ENCODE results near the gene WWP2.
A peak's percentile ranks its signal among the peaks of the same experiment; 100 is the strongest.

The WWP2 gene

DNA sequence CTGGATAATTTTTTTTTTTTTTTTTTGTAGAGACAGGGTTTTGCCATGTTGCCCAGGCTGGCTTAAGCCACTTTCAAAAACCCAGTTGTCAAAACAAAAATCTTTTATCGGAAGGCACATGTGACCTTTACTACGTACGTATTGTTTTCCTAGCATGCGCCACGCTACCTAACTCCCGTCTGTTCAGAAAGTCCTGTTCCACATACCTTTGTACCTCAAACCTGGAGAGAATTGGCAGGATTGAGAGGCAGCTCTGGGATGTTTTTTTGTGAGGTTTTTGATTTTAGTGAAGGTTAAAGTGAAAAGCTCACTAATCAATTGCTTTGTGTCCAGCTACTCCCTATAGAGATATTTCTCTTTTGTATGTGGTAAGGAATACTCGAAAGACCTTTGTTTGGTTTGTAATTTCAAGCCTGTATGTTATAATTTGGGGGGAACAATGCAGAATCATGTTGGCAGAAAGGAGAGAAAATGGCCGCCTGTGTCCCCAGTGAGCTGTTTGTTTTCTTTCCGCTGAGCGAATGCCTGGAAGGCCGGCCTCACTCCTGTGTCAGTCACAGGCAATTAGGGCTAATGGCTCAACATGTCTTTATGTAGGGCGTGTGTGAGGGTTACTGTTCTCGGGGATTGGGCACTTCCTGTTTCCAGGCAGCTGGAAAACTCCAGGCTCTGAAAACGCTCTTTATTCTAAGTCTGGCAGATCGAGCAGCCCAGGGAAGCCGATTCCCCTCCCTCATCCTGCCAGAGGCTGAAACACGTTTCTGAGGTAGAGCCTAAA is 128.2 kb downstream of the WWP2 start:
- no peak for DNase-seq (ENCODE audit: low spot score)

DNA sequence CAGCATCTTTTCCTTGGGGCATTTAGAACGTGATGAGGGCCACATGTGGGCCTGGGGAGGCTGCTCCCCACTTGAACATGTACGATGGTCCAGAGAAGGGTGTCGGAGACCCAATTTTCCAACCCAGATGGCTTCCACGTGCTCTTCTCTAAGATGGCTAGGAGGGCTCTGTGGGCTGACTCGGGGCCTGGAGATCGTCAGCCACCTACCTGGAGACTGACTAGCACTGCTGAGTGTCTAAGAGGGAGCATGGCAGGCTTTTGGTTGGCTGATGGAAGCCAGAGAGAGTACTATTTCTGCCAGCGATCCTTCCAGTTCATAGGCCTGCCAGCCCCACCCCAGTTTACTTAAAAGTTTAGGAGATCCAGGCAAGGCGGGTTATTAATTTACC is 128.8 kb downstream of the WWP2 start:
- DNase-seq (ENCODE audit: low spot score) = no peak

DNA sequence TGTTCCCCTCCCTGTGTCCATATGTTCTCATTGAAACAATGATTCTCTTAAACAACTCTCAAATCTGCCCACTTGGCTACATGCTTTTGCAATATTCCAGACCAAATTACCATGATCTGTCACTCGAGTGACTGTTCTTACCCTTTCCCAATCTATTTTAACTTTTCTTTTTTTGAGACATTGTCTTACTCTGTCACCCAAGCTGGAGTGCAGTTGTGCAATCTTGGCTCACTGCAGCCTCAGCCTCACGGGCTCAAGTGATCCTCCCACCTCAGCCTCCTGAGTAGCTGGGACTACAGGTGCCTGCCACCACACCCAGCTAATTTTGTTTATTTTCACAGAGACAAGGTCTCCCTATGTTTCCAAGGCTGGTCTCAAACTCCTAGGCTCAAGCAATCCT is 130.2 kb downstream of the WWP2 start:
- DNase-seq (ENCODE audit: low spot score) = no peak

DNA sequence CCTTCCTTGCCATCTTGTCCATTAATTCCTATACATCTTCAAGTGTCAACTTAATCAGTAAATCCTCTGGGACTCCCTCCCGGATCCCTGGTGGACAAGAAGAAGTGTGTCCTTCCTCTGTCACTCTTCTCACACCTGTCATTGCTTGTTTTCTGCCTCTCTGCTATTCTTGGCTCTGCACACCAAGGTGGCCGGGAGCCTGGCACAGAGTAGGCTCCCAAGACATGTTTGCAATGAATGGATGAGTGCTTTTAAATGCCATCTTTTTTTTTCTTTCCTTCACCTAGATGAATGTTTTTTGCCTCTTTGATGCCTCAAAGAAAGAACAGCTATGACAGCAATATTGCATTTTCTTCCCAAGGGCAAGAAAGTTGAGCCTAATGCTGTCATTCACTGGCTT is 131.0 kb downstream of the WWP2 start:
- no peak for DNase-seq (ENCODE audit: low spot score)

DNA sequence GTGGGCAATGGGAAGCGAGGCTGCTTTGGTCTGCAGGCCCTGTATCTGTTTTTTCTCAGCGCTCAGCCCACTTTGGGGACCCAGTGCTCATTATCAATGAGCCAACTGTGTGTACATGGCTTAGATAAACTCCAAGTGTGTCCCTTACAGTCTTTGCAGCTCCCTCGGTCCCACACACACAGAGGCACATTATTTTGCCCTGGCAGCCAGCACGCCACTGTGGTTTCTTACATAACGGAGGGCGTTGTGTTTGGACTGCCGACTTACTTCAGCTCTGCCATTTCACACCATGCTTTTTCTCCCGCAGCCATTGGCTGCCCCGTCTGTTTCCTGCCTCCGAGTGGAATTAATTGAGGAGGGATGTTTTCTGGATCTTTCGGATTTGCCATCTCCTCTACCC is 132.5 kb downstream of the WWP2 start:
- no peak for DNase-seq (ENCODE audit: low spot score)

DNA sequence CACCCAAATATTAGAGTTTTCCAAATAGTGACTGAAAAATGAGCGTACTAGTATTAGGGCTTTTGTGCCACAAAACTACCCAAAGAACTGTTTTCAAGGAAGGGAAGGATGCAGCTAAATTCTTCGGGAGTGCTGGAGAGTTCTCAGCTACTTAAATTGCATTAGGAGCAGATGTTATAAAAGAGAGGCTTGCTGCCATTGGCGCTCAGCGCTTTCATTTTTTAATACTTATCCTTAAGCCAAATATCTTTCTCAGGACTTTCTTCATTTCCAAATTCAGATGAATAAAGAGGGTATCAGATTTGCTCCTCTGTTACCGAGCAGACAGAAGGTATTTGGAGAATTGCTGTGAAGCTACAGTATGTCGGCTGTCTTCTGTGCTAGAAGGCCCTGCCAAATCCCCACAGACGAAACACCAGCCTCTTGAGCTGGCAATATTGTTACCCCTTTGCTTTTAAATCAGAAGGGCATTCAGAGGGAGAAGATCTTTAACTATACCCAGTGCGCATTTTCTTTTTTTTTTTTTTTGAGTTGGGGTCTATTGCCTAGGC is 141.8 kb downstream of the WWP2 start:
- no peak for DNase-seq (ENCODE audit: low spot score)

DNA sequence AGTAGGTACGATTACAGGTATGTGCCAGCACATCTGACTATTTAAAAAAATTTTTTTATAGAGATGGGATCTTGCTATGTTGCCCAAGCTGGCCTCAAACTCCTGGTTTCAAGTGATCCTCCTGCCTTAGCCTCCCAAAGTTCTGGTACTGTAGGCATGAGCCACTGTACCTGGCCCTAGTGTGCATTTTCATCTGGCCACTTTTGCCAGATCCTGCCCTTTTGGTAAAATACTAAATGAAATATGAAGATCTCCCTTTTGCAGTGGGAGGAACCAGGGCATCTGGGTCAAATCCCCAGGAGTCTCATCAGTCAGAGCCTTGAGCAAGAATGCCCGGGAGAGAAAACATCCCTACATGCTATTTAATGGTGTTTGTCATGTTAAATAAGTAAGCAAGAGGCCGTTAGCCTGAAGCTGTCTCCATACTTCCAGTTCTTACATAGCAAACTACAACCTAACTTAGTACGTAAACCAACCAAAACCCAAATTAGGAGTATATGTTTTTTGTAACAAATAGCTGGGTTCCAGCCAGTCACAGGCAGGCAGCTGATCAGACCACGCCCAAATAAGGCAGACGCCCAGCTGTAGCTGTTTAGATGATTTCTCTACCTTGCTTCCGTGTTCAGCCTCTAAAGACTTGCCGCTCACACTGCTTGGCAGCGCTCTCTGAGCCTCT is 142.5 kb downstream of the WWP2 start:
- peak; percentile 33 for DNase-seq (ENCODE audit: low spot score)

DNA sequence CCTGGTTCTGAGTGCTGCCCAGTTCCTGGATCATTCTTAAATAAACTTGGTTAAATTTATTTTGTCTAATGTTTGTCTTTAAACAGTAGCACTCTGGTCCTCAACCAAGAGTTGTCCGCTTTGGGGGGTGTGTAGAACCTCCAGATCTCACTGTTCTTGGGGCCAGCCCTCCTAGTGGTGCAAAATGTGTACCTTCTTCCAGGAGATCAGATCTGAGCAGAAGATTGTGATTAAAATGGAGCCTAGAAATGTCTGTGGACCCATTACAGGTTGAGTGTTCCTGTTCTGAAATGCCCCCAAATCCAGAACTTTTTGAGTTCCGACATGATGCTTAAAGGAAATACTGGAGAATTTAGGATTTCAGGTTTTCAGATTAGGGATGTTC is 143.0 kb downstream of the WWP2 start:
- DNase-seq (ENCODE audit: low spot score) = no peak

DNA sequence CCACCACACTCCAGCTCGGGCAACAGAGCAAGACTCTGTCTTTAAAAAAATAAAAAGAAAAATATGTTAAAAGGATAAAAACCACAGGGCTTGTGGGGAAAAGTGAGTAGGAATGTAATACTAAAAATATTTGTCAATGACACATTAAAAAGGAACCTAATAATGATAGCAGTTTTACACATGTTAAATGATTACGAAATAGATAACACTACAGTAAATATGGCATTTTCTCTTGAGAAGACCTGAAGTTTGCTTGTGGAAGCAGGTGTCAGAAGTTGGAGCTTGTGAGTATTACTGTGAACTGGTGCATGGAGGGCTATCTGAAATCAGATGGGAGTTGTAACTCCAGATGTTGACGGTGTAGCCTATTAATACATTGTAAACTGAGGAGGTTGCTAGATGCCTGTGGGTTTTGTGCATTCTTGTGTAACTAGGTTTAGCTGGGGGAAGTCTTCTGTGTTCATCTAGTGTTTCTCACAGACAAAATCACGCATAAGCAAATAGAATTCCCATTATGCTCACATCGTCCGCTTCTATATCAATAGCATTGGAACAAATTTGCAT is 144.8 kb downstream of the WWP2 start:
- DNase-seq (ENCODE audit: low spot score) = no peak

DNA sequence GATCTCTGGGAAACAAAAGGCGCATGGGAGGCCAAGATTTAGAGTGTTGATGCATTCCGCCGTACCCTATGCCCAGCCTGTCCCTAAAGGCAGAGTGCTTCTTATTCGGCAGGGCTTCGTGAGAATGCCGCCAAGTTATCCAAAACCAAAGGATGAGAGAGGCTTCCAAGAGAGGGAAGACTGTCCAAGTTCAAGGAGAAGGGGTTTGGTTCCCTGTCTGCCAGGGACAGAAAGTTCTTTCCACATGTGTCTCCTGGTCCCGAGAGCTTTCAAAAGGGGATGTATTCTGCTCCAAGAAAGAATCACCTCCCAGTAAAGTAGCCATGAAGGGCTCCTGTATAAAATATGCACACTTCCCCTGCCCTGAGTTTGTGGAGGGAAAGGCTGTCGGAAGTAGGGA is 146.9 kb downstream of the WWP2 start:
- no peak for DNase-seq (ENCODE audit: low spot score)

DNA sequence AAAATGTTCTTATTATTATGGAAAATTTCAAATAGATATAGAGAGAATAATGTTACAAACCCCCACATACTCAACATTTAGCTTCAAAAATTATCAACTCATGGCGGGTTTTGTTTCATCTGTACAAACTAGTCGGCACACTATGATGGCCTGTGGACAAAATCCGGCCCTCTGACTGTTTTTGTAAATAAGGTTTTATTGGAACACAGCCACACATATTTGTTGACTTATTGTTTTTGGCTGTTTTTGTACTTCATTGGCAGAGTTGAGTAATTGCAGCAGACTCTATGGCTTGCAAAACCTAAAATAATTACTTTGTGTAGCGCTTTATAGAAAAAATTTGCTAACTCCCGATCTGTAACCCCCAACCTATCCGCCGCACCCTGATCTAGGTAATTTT is 147.6 kb downstream of the WWP2 start:
- no peak for DNase-seq (ENCODE audit: low spot score)

DNA sequence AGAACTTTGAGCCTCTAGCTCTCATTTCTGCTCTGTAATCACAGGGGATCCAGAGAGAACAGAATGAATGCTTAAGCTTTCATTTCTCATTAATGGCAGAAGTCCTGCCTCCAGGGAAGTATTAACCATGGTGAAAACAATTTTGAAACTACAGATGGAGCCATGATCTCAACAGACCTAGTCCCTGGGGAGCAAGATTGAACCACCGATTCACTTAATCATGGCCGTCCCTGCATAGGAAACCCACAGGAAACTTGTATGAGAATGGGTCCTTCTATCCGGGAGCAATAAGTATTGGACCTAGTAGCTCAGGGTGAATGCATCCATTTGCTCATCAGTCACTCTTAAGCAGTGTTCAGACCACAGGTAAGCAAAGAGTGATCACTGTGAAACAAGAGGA is 148.8 kb downstream of the WWP2 start:
- no peak for DNase-seq (ENCODE audit: low spot score)

DNA sequence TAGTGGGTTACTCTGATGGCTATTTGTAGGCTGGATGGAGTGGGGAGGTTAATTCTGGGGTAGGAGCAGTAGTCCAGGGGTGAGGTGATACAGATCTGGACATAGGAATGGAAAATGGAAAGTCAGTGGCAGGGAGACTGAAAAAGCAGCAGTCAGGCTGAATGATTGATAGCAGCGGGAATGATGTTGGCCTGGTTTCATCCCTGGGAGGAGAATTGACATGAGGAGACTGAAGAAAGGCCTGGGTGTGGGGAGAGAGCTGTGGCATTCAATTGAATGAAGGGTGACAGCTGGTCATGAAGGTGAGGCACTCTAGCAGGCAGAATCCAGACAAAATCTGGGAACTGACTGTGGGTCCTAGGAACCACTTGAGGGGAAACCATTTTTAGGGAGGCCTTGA is 154.3 kb downstream of the WWP2 start:
- DNase-seq (ENCODE audit: low spot score) = no peak

DNA sequence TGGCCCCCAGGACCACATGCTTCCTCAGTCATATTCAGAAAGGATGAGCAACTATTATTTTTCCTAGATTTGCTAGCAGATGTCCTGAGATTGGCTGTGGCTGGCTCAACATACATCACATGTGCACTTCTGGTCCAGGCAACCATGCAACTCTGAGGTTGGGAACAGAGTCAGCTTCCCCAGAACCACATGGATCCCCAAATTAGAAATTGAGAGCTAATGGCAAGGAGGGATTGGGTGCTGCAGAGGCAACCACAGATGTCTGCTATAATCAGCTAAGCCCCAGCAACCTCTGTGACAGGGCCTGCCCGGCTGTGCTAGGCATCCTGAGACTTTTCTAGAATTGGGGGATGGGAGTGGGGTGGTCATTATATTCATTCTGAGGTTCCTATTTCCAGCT is 155.2 kb downstream of the WWP2 start:
- DNase-seq (ENCODE audit: low spot score) = no peak

DNA sequence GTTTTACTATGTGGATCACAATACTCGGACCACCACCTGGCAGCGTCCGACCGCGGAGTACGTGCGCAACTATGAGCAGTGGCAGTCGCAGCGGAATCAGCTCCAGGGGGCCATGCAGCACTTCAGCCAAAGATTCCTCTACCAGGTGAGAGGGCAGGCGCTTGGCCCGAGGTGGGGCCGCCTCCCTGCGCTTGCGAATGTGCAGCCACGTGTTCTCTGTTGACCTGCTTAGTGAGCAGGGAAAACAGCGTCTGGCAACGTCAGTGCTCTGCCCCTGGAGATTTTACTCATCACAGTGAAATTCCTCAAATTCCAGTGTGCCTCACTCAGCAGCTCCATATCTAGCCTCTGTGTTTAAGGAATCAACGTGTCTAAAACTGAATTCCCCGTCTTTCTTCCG is 155.6 kb downstream of the WWP2 start:
- DNase-seq (ENCODE audit: low spot score) = no peak

DNA sequence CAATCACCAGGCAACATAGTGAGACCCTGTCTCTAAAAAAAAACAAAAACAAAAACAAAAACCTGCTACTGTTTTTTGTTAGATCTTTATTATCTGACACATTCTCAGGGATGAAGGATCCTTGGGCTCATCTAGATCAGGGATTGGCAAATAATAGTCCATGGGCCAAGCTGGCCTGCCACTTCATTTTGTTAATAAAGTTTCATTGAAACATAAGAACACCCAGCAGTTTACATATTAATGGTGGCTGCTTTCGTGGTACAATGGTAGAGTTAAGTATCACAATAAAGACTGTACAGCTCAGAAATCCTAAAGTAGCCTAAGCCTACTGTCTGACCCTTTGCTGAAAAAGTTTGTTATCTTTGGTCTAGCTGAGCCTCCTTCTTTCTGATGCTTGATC is 156.1 kb downstream of the WWP2 start:
- DNase-seq (ENCODE audit: low spot score) = no peak

DNA sequence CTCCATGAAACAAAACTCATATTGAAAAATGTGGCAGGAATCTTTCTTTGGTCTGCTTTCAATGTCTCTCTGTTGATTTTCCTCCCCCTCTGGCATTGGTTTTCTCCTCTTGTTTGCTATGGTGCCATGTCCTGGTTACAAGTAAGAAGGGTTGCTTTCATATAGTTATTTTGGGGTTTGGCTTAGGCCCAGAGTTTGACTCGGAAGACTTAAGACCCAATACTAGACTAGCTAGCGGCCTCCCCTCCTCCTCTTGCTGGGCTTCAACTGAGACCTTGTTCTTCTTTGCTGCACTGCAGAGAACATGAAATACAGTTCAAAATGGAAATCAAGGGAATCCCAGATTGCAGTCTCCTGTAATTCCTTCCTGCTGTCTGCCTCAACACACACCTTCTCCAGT is 159.0 kb downstream of the WWP2 start:
- DNase-seq (ENCODE audit: low spot score) = no peak

DNA sequence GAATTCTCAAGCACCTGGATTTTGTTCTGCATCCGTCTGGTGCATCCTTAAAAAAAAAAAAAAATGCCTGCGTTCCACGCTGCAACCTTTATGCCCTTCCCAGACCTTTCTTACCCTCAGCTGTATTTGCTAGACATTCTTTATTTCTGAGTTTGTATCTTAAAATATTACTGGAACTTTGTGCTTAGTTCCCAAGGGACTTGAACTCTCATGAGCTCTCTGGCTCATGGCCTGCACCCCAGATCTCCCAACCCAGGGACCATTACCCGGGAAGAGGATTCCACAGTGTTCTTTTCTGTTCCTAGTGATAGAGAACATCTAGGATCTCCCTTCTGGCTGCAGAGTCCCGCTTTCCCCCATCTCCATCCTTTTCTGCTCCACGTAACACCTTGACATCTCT is 160.1 kb downstream of the WWP2 start:
- no peak for DNase-seq (ENCODE audit: low spot score)

DNA sequence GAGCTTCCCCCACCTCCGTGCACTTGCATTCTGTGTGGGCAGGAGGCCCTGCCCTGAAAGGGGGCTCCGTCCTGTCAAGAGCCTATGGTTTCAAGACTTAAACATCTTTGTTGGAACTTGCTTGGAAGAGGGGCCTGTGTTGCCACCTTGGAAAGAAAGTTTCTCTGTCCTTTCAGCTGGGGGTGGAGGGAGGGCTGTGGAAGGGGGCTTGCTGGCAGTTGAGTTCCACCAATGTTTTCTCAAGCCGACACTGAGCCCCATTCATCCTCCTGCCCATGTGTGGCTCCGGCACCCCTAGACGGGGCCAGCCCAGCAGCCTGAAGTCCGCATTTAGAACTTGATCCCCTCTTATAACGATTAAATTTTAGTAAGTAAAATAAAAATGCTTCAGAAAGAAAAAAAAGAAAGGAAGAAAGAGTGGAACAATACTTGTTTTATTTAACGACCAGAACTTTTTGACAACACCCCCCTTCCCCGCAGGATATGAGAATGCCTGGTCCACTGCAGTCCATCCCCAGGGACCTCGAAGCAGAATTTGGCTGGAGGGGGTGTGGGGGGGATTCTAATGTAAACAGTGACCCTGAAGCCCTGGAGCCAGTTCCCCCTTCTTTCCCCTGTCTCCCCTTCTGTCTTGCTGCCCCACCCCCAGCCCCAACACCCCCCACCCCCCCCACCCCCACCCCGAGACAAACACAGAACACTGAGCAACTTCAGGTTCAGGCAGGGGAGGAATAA is 162.1 kb downstream of the WWP2 start:
- no peak for DNase-seq (ENCODE audit: low spot score)

DNA sequence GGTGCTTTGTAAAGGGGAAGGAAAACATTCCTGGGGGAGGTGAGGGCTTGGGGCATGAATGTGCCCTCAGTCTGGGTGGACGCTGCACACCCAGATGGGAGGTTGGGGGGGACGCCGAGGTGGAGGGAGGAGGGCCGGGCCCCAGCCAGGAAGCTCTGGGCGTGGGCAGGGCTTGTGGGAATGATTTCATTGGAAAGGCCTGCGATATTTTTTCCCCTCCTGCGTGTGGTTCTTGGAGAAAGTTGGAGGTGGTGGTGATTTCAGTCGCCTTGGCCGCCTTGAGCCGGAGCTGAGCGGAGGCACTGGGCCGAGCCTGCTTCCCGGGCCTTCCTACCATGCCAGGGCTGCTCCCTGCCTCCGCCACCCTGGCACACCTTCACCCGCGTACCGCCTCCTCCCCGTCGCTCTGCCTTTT is 162.7 kb downstream of the WWP2 start:
- DNase-seq (ENCODE audit: low spot score) = no peak

DNA sequence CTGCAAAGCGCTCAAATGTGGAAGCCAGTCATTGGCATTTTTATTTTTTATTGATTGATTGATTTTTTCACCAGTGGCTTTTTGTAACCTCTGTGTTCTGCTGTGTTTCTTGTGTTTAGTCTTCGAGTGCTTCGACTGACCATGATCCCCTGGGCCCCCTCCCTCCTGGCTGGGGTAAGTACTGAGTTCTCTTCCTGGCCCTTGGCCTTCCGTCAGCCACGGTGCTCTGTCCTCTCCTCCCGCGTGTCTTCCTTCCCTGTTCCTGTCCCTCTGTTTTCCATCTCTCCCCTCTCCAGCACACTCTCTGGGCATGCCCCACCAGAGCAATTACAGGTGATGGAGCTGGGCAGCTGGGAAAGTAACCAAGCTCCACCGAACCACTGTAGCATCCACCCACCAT is 163.2 kb downstream of the WWP2 start:
- no peak for DNase-seq (ENCODE audit: low spot score)

DNA sequence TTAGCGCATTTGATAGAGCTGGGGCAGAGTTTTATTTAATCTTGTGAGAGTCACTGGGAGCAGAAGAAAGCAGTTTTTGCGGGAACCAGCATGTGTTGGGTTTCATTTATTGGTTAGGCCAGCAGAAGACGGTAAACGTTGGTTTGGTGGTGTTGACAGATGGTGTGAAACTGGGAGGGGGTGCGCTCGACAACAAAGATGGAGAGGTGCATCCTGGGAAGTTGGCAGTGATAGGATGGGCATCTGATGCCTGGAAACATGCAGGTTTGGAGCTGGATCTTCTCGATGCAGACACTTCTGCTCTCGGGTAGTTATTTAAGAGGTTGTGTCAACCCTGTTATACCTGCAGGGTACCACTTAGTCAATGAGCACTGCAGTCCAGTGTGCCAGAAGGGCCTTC is 164.1 kb downstream of the WWP2 start:
- DNase-seq (ENCODE audit: low spot score) = no peak

All from hematopoietic multipotent progenitor cell treated with erythropoietin and hydrocortisone succinate and interleukin-3 and kit ligand, for 17 days (in vitro differentiated cells).